Measurements from ENCODE around the gene MTCH1. TPM values are rescaled to one million over a fixed set of nuclear protein-coding genes. Genes with fewer than 3 reads are reported as not detected.

Gene MTCH1
- polyA plus RNA-seq, 2 of the 4 experiments (the other 2 are of a cell fraction) = 65.4 to 112 TPM

- ATAC-seq = no peak
- 90% methylated on average over 1 of the region's 1 CpG for WGBS (ENCODE audit: missing lambda C conversion rate)
- no peak for FAIRE-seq
- Histone ChIP-seq H3K4me2 (no peak overlapping the region), H3K9me3 (no peaks in the 10 kb centered on the region), H3K4me3 (no peak overlapping the region), H3K4me1 (no peaks in the 10 kb centered on the region), H3K27ac (no peak overlapping the region)
- ChIA-PET POLR2A (interaction anchor here (0.6 kb wide), 1 partner anchor 13 kb away, joined by 5 read pairs; no protein-coding TSS in a partner anchor), CTCF (interaction anchor here (1.7 kb wide), 1 partner anchor 10 kb away, joined by 3 read pairs; no protein-coding TSS in a partner anchor)
- DNase-seq (ENCODE audit: low read depth in 1 of 2, low spot score in 1 of 2) = no peak
- TF ChIP-seq HOXA7 (CRISPR knock-in tag; IDR thresholded peaks at IDR 0.05) (no peak), RFX5 (IDR thresholded peaks at IDR 0.05) (no peak), BHLHE40 (IDR thresholded peaks at IDR 0.05; ENCODE audit: low read depth, low read length) (no peak), EP300 (IDR thresholded peaks at IDR 0.05) (no peak), EHF (CRISPR knock-in tag; IDR thresholded peaks at IDR 0.05) (no peak), ZNF302 (CRISPR knock-in tag; IDR thresholded peaks at IDR 0.05) (no peak), MAZ (IDR thresholded peaks at IDR 0.05; ENCODE audit: borderline replicate concordance, low read depth, low read length) (no peak), POLR2AphosphoS2 (conservative IDR thresholded peaks at IDR 0.05; ENCODE audit: low read length) (no peak)
These were observed 12.8 kb downstream of the MTCH1 start for GRCh38 chr6:36973190-36973589.

- no peak for TF ChIP-seq CHD4 (IDR thresholded peaks at IDR 0.05; ENCODE audit: borderline replicate concordance)
- no peak for TF ChIP-seq TP53 (CRISPR knock-in tag; IDR thresholded peaks at IDR 0.05)
- no peak for TF ChIP-seq HDAC2 (IDR thresholded peaks at IDR 0.05)
- TF ChIP-seq CHD2 (IDR thresholded peaks at IDR 0.05; ENCODE audit: low read length, partially characterized antibody) = no peak
- TF ChIP-seq RAD21 (conservative IDR thresholded peaks at IDR 0.05 in 1 of 2, IDR thresholded peaks at IDR 0.05 in 1 of 2) = no peak
- no peak for TF ChIP-seq MAX (IDR thresholded peaks at IDR 0.05)
- TF ChIP-seq PHF8 (IDR thresholded peaks at IDR 0.05; ENCODE audit: borderline replicate concordance, low read depth) = no peak
- no peak for TF ChIP-seq CTCF (IDR thresholded peaks at IDR 0.05)
- no peak for TF ChIP-seq POLR2AphosphoS2 (conservative IDR thresholded peaks at IDR 0.05; ENCODE audit: low read length)
- no peak for TF ChIP-seq JUN (IDR thresholded peaks at IDR 0.05)
- no peak for TF ChIP-seq POLR2A (IDR thresholded peaks at IDR 0.05; ENCODE audit: low read length)
- WGBS (ENCODE audit: missing lambda C conversion rate) = 85% methylated on average over 10 of the region's 14 CpGs
- H3K9me3 ChIP-seq = no peaks in the 10 kb centered on the region
- no peak overlapping the region for H3K4me3 ChIP-seq
- CTCF ChIA-PET = interaction anchor here (1.4 to 1.7 kb wide), 2 partner anchors 9 to 86 kb away, joined by 3 to 6 read pairs; partner anchors contain the start of gene C6orf89
- FAIRE-seq (no peak), ATAC-seq (no peak), DNase-seq (ENCODE audit: low read depth in 1 of 2, low spot score in 1 of 2) (no peak)
- H3K27ac ChIP-seq = no peak overlapping the region
- no peak overlapping the region for H3K4me2 ChIP-seq
- no peaks in the 10 kb centered on the region for H3K4me1 ChIP-seq
- POLR2A ChIA-PET = no interaction called here
These were observed 13.9 kb downstream of the MTCH1 start for GRCh38 chr6:36971921-36972673.

GRCh38 chr6:36970892-36971842 is 14.8 kb downstream of the MTCH1 start:
- ChIA-PET POLR2A (no interaction called here), CTCF (interaction anchor here (1.4 kb wide), 1 partner anchor 85 kb away, joined by 6 read pairs; the partner anchor contains the start of gene C6orf89)
- Histone ChIP-seq H3K9me3 (no peaks in the 10 kb centered on the region), H3K27ac (peak overlapping the region in 1 of 2 experiments; percentile 53; a peak in 1 of 6 replicates), H3K4me3 (no peak overlapping the region), H3K4me1 (no peaks in the 10 kb centered on the region), H3K4me2 (no peak overlapping the region)
- ATAC-seq = no peak
- TF ChIP-seq SMC3 (IDR thresholded peaks at IDR 0.05) (no peak), HOXB13 (CRISPR knock-in tag; IDR thresholded peaks at IDR 0.05; ENCODE audit: low read depth) (no peak), FOSB (CRISPR knock-in tag; IDR thresholded peaks at IDR 0.05) (no peak), PBX3 (IDR thresholded peaks at IDR 0.05) (no peak), HOXA7 (CRISPR knock-in tag; IDR thresholded peaks at IDR 0.05) (no peak), MAZ (IDR thresholded peaks at IDR 0.05; ENCODE audit: borderline replicate concordance, low read depth, low read length) (no peak), TFCP2L1 (CRISPR knock-in tag; IDR thresholded peaks at IDR 0.05) (no peak), ZNF302 (CRISPR knock-in tag; IDR thresholded peaks at IDR 0.05) (no peak), ZFP36 (IDR thresholded peaks at IDR 0.05; ENCODE audit: borderline replicate concordance, partially characterized antibody) (no peak), BHLHE40 (IDR thresholded peaks at IDR 0.05; ENCODE audit: low read depth, low read length) (no peak), POLR2AphosphoS2 (conservative IDR thresholded peaks at IDR 0.05; ENCODE audit: low read length) (no peak), BCL3 (IDR thresholded peaks at IDR 0.05) (no peak)
- FAIRE-seq = no peak
- no peak for DNase-seq (ENCODE audit: low read depth in 1 of 2, low spot score in 1 of 2)
- WGBS (ENCODE audit: missing lambda C conversion rate) = 86% methylated on average over 13 of the region's 17 CpGs

Data from A549 (cell line).